ENCODE data around the gene ZSCAN32.

DNA sequence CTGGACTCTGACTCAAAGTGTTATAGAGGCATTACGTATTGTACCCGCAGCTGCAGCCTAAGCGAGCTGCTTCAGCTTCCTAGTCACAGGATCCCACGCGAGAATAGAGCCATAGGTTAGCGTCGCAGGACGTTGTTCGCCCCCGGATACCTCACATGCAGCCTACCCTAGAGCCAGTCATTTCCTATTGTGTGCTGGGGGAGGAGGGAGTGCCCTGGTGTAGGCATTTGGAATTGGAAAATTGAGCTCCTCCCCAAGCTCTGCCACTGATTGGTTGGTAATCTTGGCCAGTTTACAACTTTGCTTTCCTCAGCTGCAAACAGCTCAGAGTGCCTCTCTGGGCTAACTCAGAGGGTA lies 43.2 kb upstream of the ZSCAN32 start:
- TF ChIP-seq, protein P1, sequence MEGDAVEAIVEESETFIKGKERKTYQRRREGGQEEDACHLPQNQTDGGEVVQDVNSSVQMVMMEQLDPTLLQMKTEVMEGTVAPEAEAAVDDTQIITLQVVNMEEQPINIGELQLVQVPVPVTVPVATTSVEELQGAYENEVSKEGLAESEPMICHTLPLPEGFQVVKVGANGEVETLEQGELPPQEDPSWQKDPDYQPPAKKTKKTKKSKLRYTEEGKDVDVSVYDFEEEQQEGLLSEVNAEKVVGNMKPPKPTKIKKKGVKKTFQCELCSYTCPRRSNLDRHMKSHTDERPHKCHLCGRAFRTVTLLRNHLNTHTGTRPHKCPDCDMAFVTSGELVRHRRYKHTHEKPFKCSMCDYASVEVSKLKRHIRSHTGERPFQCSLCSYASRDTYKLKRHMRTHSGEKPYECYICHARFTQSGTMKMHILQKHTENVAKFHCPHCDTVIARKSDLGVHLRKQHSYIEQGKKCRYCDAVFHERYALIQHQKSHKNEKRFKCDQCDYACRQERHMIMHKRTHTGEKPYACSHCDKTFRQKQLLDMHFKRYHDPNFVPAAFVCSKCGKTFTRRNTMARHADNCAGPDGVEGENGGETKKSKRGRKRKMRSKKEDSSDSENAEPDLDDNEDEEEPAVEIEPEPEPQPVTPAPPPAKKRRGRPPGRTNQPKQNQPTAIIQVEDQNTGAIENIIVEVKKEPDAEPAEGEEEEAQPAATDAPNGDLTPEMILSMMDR (IDR thresholded peaks at IDR 0.05): peak in 1 of 4 experiments; percentile 22
- TF ChIP-seq POLR2AphosphoS5 (IDR thresholded peaks at IDR 0.05) (peak in 1 of 4 donors; percentile 38), POLR2A (IDR thresholded peaks at IDR 0.05) (no peak), EP300 (IDR thresholded peaks at IDR 0.05) (no peak)

All from sigmoid colon (tissue), 4 donors.